HEK293T (cell line): Measurements from ENCODE around the gene TRAF6.
"Not testable (repeated sequence)": the region's sequence is repeated elsewhere in the genome, so short reads cannot be mapped to it uniquely, and the experiment has no call there.

ENCODE experiments used
- CTCF ChIA-PET: fragments of 350-600 bp; formaldehyde crosslinking; extraction: SDS; loops from one replicate; lab custom pipeline; 2021; ENCODE audit warnings: antibody characterized with exemption, inconsistent platforms; lab: Yijun Ruan, JAX
- POLR2A ChIA-PET: fragments of 350-600 bp; formaldehyde crosslinking; extraction: SDS; loops from one replicate; lab custom pipeline; 2020; ENCODE audit warnings: antibody characterized with exemption, inconsistent platforms; lab: Yijun Ruan, JAX
- DNase-seq: peaks from one replicate; pipeline ENCODE4 v3.0.0; 2012; ENCODE audit warnings: mixed read lengths; ENCODE audit errors: extremely low spot score
- ARNT ChIP-seq: fragments of 450-650 bp; IDR thresholded peaks from 2 replicates; pipeline ENCODE4 v1.6.1; 2017; ENCODE audit warnings: mild to moderate bottlenecking
- BHLHE40 ChIP-seq: fragments of 450-650 bp; IDR thresholded peaks from 2 replicates; pipeline ENCODE4 v1.6.1; 2016; ENCODE audit warnings: mild to moderate bottlenecking, moderate library complexity, borderline replicate concordance
- CTBP1 ChIP-seq: fragments of 450-650 bp; IDR thresholded peaks from 2 replicates; pipeline ENCODE4 v1.6.1; 2016; ENCODE audit warnings: borderline replicate concordance
- ELF4 ChIP-seq: fragments of 450-650 bp; IDR thresholded peaks from 2 replicates; pipeline ENCODE4 v1.6.1; 2017; ENCODE audit warnings: antibody characterized with exemption
- FOXA1 ChIP-seq: fragments of 450-650 bp; IDR thresholded peaks from 2 replicates; pipeline ENCODE4 v1.6.1; 2016; ENCODE audit warnings: mild to moderate bottlenecking
- FOXK2 ChIP-seq: fragments of 450-650 bp; IDR thresholded peaks from 2 replicates; pipeline ENCODE4 v1.6.1; 2016; ENCODE audit warnings: mild to moderate bottlenecking
- FOXM1 ChIP-seq: fragments of 450-650 bp; IDR thresholded peaks from 2 replicates; pipeline ENCODE4 v1.6.1; 2017; ENCODE audit warnings: mild to moderate bottlenecking, borderline replicate concordance
- HDGF ChIP-seq: fragments of 450-650 bp; IDR thresholded peaks from 2 replicates; pipeline ENCODE4 v1.6.1; 2017; ENCODE audit warnings: antibody characterized with exemption, borderline replicate concordance
- L3MBTL2 ChIP-seq: fragments of 450-650 bp; conservative IDR thresholded peaks from 2 replicates; pipeline ENCODE4 v1.6.1; 2016; ENCODE audit warnings: mild to moderate bottlenecking
- LEF1 ChIP-seq: fragments of 450-650 bp; IDR thresholded peaks from 2 replicates; pipeline ENCODE4 v1.6.1; 2017; ENCODE audit warnings: mild to moderate bottlenecking, borderline replicate concordance
- NFRKB ChIP-seq: fragments of 450-650 bp; IDR thresholded peaks from 2 replicates; pipeline ENCODE4 v1.6.1; 2016; ENCODE audit warnings: mild to moderate bottlenecking, moderate library complexity
- SP1 ChIP-seq: fragments of 450-650 bp; IDR thresholded peaks from 2 replicates; pipeline ENCODE4 v1.6.1; 2017
- SUZ12 ChIP-seq: fragments of 450-650 bp; IDR thresholded peaks from 2 replicates; pipeline ENCODE4 v1.6.1; 2016; ENCODE audit warnings: mild to moderate bottlenecking
- TARDBP ChIP-seq: fragments of 450-650 bp; IDR thresholded peaks from 2 replicates; pipeline ENCODE4 v1.6.1; 2016
- ZNF384 ChIP-seq: fragments of 450-650 bp; IDR thresholded peaks from 2 replicates; pipeline ENCODE4 v1.6.1; 2016
- TF ChIP-seq, protein P1 (sequence below): fragments of 450-650 bp; IDR thresholded peaks from 2 replicates; pipeline ENCODE4 v1.6.1; 2016

TRAF6 gene

DNA sequence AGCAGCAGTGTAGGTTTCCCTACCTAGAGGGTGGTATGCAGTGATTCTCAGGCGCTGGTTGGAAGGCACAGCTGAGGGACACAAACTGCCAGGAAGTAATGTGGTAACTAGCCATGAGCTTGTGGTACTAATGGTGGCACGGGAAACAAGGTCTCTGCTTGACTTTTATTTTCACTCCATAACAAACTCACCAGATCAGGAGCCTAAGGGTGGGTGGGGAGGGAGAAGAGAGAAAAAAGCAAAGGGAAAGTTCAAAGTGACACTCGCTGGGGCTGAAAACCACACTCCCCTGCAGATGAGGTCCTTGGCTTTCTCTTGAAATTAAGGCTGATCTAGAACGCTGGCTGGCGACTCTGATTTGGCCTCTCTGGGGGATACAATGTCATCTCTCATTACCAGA, 22.0 kb downstream of the TRAF6 start:
- ChIA-PET CTCF (interaction anchor here (0.5 kb wide), 1 partner anchor 133 kb away, joined by 3 read pairs; no protein-coding TSS in a partner anchor), POLR2A (no interaction called here)
- TF ChIP-seq HDGF (no peak), FOXM1 (no peak), ZNF384 (no peak), ELF4 (no peak), L3MBTL2 (no peak), SUZ12 (no peak), FOXA1 (no peak), CTBP1 (no peak), NFRKB (no peak), ARNT (no peak), BHLHE40 (no peak), SP1 (no peak), FOXK2 (no peak), TARDBP (no peak), LEF1 (no peak)
- TF ChIP-seq, protein P1, sequence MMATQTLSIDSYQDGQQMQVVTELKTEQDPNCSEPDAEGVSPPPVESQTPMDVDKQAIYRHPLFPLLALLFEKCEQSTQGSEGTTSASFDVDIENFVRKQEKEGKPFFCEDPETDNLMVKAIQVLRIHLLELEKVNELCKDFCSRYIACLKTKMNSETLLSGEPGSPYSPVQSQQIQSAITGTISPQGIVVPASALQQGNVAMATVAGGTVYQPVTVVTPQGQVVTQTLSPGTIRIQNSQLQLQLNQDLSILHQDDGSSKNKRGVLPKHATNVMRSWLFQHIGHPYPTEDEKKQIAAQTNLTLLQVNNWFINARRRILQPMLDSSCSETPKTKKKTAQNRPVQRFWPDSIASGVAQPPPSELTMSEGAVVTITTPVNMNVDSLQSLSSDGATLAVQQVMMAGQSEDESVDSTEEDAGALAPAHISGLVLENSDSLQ = no peak
- DNase-seq = no peak

GRCh38 chr11:36487619-36488018, 22.5 kb downstream of the TRAF6 start:
- DNase-seq = no peak
- ChIA-PET POLR2A (no interaction called here), CTCF (interaction anchor here (0.5 kb wide), 1 partner anchor 132 kb away, joined by 3 read pairs; no protein-coding TSS in a partner anchor)
- no peak for TF ChIP-seq FOXA1
- TF ChIP-seq TARDBP = no peak
- TF ChIP-seq ARNT = no peak
- TF ChIP-seq BHLHE40 = no peak
- no peak for TF ChIP-seq CTBP1
- TF ChIP-seq, protein P1 = no peak
- TF ChIP-seq SP1 = no peak
- TF ChIP-seq ZNF384 = no peak
- TF ChIP-seq HDGF = no peak
- no peak for TF ChIP-seq LEF1
- TF ChIP-seq FOXM1 = no peak
- TF ChIP-seq FOXK2 = no peak
- TF ChIP-seq L3MBTL2 = no peak
- TF ChIP-seq ELF4 = no peak
- no peak for TF ChIP-seq NFRKB
- TF ChIP-seq SUZ12 = no peak

- TF ChIP-seq, protein P1 = no peak
- TF ChIP-seq ELF4 (no peak), NFRKB (no peak), HDGF (no peak), TARDBP (no peak), FOXM1 (no peak), BHLHE40 (no peak), FOXK2 (no peak), CTBP1 (no peak), ZNF384 (no peak), SP1 (no peak), L3MBTL2 (no peak), LEF1 (no peak)
- ChIA-PET POLR2A (no interaction called here), CTCF (no interaction called here)
- DNase-seq = no peak
These were observed 24.6 kb downstream of the TRAF6 start for GRCh38 chr11:36485298-36486002.

GRCh38 chr11:36483042-36483441, 27.0 kb downstream of the TRAF6 start:
- POLR2A ChIA-PET, DNase-seq, CTCF ChIA-PET: not testable (repeated sequence)

GRCh38 chr11:36480833-36481232, 29.2 kb downstream of the TRAF6 start:
- ChIA-PET POLR2A (no interaction called here), CTCF (no interaction called here)
- TF ChIP-seq BHLHE40 (no peak), ZNF384 (no peak), FOXK2 (no peak), L3MBTL2 (no peak), TARDBP (no peak), ELF4 (no peak), ARNT (no peak), SP1 (no peak), CTBP1 (no peak), HDGF (no peak), NFRKB (no peak), LEF1 (no peak), SUZ12 (no peak), FOXA1 (no peak), FOXM1 (no peak)
- TF ChIP-seq, protein P1 = no peak
- no peak for DNase-seq
